DND-41 (cell line): ENCODE measurements around the gene THSD4.

Experiments used
- CTCF ChIP-seq: IDR thresholded peaks from 2 replicates; pipeline ENCODE4 v1.5.1; 2012; ENCODE audit warnings: borderline replicate concordance, low read length, moderate library complexity, mild to moderate bottlenecking; ENCODE audit not compliant: poor library complexity, severe bottlenecking; ENCODE audit errors: extremely low read depth
- EZH2 ChIP-seq: IDR thresholded peaks from 3 replicates; pipeline ENCODE4 v1.6.1; 2012; ENCODE audit warnings: borderline replicate concordance, low read depth, mild to moderate bottlenecking, moderate library complexity, low read length, inconsistent platforms; ENCODE audit not compliant: severe bottlenecking

GRCh38 chr15:71242292-71242691 lies 127.0 kb downstream of the THSD4 start:
- no peak for TF ChIP-seq CTCF
- TF ChIP-seq EZH2, result no peak
